IMR-90 (cell line): Measurements from ENCODE around the gene RTL5. TPM values are rescaled to one million over a fixed set of nuclear protein-coding genes. Genes with fewer than 3 reads are reported as not detected.

Experiments used
- ATAC-seq: fragments of 200-7000 bp; cut with Tn5 transposase; 2 replicates; pipeline ENCODE4 v1.9.1; 2020; ENCODE audit warnings: low read depth, mild to moderate bottlenecking, moderate library complexity
- BruUV-seq: library from RNA; stranded (reverse); fragments of 400-500 nt; replicated peaks from 2 replicates; lab custom pipeline; 2021; lab: Mats Ljungman, UMichigan
- CTCF ChIA-PET: fragments of 300-600 bp; formaldehyde crosslinking; extraction: SDS; loops from one replicate; lab custom pipeline; 2021; ENCODE audit warnings: antibody characterized with exemption; lab: Yijun Ruan, JAX
- POLR2A ChIA-PET: fragments of 300-600 bp; sonication (Branson Sonifier 250); formaldehyde crosslinking; loops from one replicate; lab custom pipeline; 2022; ENCODE audit warnings: antibody characterized with exemption; ENCODE audit not compliant: unreplicated experiment; lab: Charles Lee
- DNase-seq: peaks from one replicate; pipeline ENCODE4 v3.0.0; 2013
- H2AFZ ChIP-seq: replicated peaks from 2 replicates; pipeline ENCODE3; 2013; ENCODE audit warnings: low read length, mild to moderate bottlenecking; ENCODE audit not compliant: poor library complexity
- H2AK5ac ChIP-seq: 2 replicates; pipeline ENCODE4 v1.6.1; 2013; ENCODE audit warnings: low read depth, low read length, inconsistent platforms
- H2AK9ac ChIP-seq: replicated peaks from 2 replicates; pipeline ENCODE3; 2013; ENCODE audit warnings: mild to moderate bottlenecking, low read depth, low read length, moderate library complexity; ENCODE audit not compliant: poor library complexity
- H2BK120ac ChIP-seq: 2 replicates; pipeline ENCODE4 v1.6.1; 2013; ENCODE audit warnings: low read depth, low read length, inconsistent platforms
- H2BK15ac ChIP-seq: 3 replicates; pipeline ENCODE4 v1.6.1; 2013; ENCODE audit warnings: low read depth, low read length, inconsistent platforms
- H2BK20ac ChIP-seq: 2 replicates; pipeline ENCODE4 v1.6.1; 2013; ENCODE audit warnings: low read depth, mild to moderate bottlenecking, inconsistent platforms, low read length, moderate library complexity
- H2BK5ac ChIP-seq: 2 replicates; pipeline ENCODE4 v1.6.1; 2013; ENCODE audit warnings: mild to moderate bottlenecking, low read depth, low read length, inconsistent platforms; ENCODE audit not compliant: poor library complexity, severe bottlenecking
- H3K14ac ChIP-seq: replicated peaks from 2 replicates; pipeline ENCODE4 v1.6.1; 2013; ENCODE audit warnings: low read depth, low read length, inconsistent platforms
- H3K18ac ChIP-seq: 2 replicates; pipeline ENCODE4 v1.6.1; 2013; ENCODE audit warnings: low read depth, low read length, control low read depth
- H3K23ac ChIP-seq: 2 replicates; pipeline ENCODE4 v1.6.1; 2013; ENCODE audit warnings: low read depth, low read length, inconsistent platforms
- H3K27ac ChIP-seq: 2 replicates; pipeline ENCODE4 v1.5.1; 2013; ENCODE audit warnings: mild to moderate bottlenecking, control low read depth, low read length; ENCODE audit not compliant: insufficient read depth
- H3K27me3 ChIP-seq: 2 replicates; pipeline ENCODE4 v1.6.1; 2013; ENCODE audit warnings: low read length; ENCODE audit not compliant: control insufficient read depth, insufficient read depth
- H3K36me3 ChIP-seq: 2 replicates; pipeline ENCODE4 v1.6.1; 2013; ENCODE audit warnings: low read length, mixed read lengths; ENCODE audit not compliant: control insufficient read depth, insufficient read depth
- H3K4ac ChIP-seq: 2 replicates; pipeline ENCODE4 v1.6.1; 2013; ENCODE audit warnings: low read depth, low read length, inconsistent platforms
- H3K4me1 ChIP-seq: 2 replicates; pipeline ENCODE4 v1.6.1; 2013; ENCODE audit warnings: low read length, mixed read lengths; ENCODE audit not compliant: control insufficient read depth, insufficient read depth
- H3K4me2 ChIP-seq: 2 replicates; pipeline ENCODE4 v1.6.1; 2013; ENCODE audit warnings: low read depth, mild to moderate bottlenecking, control low read depth, low read length, moderate library complexity
- H3K4me3 ChIP-seq: 2 replicates; pipeline ENCODE4 v1.5.1; 2013; ENCODE audit warnings: low read depth, mild to moderate bottlenecking, control low read depth, low read length, moderate library complexity; ENCODE audit not compliant: insufficient read depth
- H3K56ac ChIP-seq: 2 replicates; pipeline ENCODE4 v1.6.1; 2013; ENCODE audit warnings: low read length, inconsistent platforms; ENCODE audit not compliant: insufficient read depth; ENCODE audit errors: extremely low read depth
- H3K79me1 ChIP-seq, 2 experiments: 2 replicates each; pipeline ENCODE4 v1.6.1; 2013; ENCODE audit warnings: low read length in 2 of 2, inconsistent platforms in 1 of 2, low read depth in 1 of 2
- H3K9ac ChIP-seq: 2 replicates; pipeline ENCODE4 v1.6.1; 2013; ENCODE audit warnings: low read depth, low read length, control low read depth
- H3K9me1 ChIP-seq: 2 replicates; pipeline ENCODE4 v1.6.1; 2013; ENCODE audit warnings: low read length, inconsistent platforms; ENCODE audit not compliant: insufficient read depth
- H3K9me3 ChIP-seq: 2 replicates; pipeline ENCODE4 v1.6.1; 2013; ENCODE audit warnings: low read length; ENCODE audit not compliant: control insufficient read depth, insufficient read depth
- H4K20me1 ChIP-seq: 2 replicates; pipeline ENCODE4 v1.6.1; 2013; ENCODE audit warnings: low read length, inconsistent platforms; ENCODE audit not compliant: insufficient read depth
- H4K5ac ChIP-seq: 2 replicates; pipeline ENCODE4 v1.6.1; 2013; ENCODE audit warnings: mild to moderate bottlenecking, low read depth, low read length, control low read depth
- H4K8ac ChIP-seq, 2 experiments: 2 replicates each; pipeline ENCODE4 v1.6.1; 2013; ENCODE audit warnings: low read depth in 2 of 2, low read length in 2 of 2, control low read depth in 1 of 2, inconsistent platforms in 1 of 2
- H4K91ac ChIP-seq: 2 replicates; pipeline ENCODE4 v1.6.1; 2013; ENCODE audit warnings: low read depth, low read length, inconsistent platforms; ENCODE audit not compliant: insufficient read depth
- BHLHE40 ChIP-seq: fragments of 150-350 bp; IDR thresholded peaks from 2 replicates; pipeline ENCODE4 v1.6.1; 2016; ENCODE audit warnings: mild to moderate bottlenecking, low read depth, low read length
- MAFK ChIP-seq: IDR thresholded peaks from 2 replicates; pipeline ENCODE4 v1.6.1; 2012; ENCODE audit warnings: low read depth, low read length, improper control_type of control experiment
- WGBS, 2 experiments: methylation state at CpG; one replicate each; pipeline versions ENCODE4 v1.1.5 to v1.1.7; 2013; ENCODE audit warnings: missing lambda C conversion rate in 2 of 2; ENCODE audit not compliant: insufficient read length in 1 of 2; ENCODE audit errors: extremely low coverage in 2 of 2; 5-methylcytosine and 5-hydroxymethylcytosine counted together
- dilution Hi-C: fragments of 300-500 bp; cut with HindIII; formaldehyde crosslinking; loops from one replicate; pipeline ENCODE4 v1.14.3; 2018; ENCODE audit warnings: low sequenced_read_pairs; ENCODE audit not compliant: unreplicated experiment
- in situ Hi-C: fragments of 300-500 bp; cut with MboI; formaldehyde crosslinking; loops from 3 replicates; pipeline ENCODE4 v1.14.3; 2019; ENCODE audit warnings: low sequenced_read_pairs, inconsistent platforms, mixed read lengths
- intact Hi-C: fragments of 100-400 bp; cut with micrococcal nuclease; formaldehyde crosslinking; loops from 2 replicates; pipeline ENCODE4 v1.10.0; 2022
- polyA plus RNA-seq, 3 experiments: library from polyadenylated mRNA; depleted of rRNA; stranded (reverse); fragments of >200 nt; gene quantifications; 2 replicates each; pipeline ENCODE4 v1.2.3, GENCODE V29; 2012; ENCODE audit warnings: low replicate concordance in 1 of 3
- total RNA-seq: library from RNA; depleted of rRNA; stranded (reverse); fragments of >200 nt; gene quantifications from 2 replicates; pipeline ENCODE4 v1.2.3, GENCODE V29; 2012

Gene RTL5
- total and polyA plus RNA-seq, 2 of the 4 experiments (the other 2 are of a cell fraction): 0.90 to 2.5 TPM

GRCh38 chrX:72080150-72080549 is 51.6 kb downstream of the RTL5 start:
- H3K4me3 ChIP-seq: no peak overlapping the region
- no peak overlapping the region for H4K5ac ChIP-seq
- intact Hi-C loops (no loop called here), dilution Hi-C loops (no loop called here), in situ Hi-C loops (no loop called here)
- H3K56ac ChIP-seq: no peak overlapping the region
- H2BK5ac ChIP-seq: no peak overlapping the region
- H2BK20ac ChIP-seq: no peak overlapping the region
- no peak overlapping the region for H2AK9ac ChIP-seq
- H3K9me1 ChIP-seq: no peaks in the 10 kb centered on the region
- ChIA-PET CTCF (no interaction called here), POLR2A (no interaction called here)
- no peak overlapping the region for H4K8ac ChIP-seq
- H2AK5ac ChIP-seq: no peak overlapping the region
- H2BK15ac ChIP-seq: no peak overlapping the region
- no peaks in the 10 kb centered on the region for H3K36me3 ChIP-seq
- WGBS, 2 experiments: no CpG with 5 or more reads among the region's 7 CpGs
- H3K23ac ChIP-seq: no peak overlapping the region
- no peaks in the 10 kb centered on the region for H3K4me1 ChIP-seq
- no peak overlapping the region for H2AFZ ChIP-seq
- H3K9me3 ChIP-seq: peaks cover 1% of the 10 kb centered on the region; the same call in 1 of the 2 replicates
- H3K14ac ChIP-seq: no peak overlapping the region
- H3K79me1 ChIP-seq: no peaks in the 10 kb centered on the region
- no peak for TF ChIP-seq MAFK
- no peak for TF ChIP-seq BHLHE40
- ATAC-seq (no peak), DNase-seq (no peak)
- BruUV-seq: no TSS peak
- H3K4me2 ChIP-seq: no peak overlapping the region
- H4K91ac ChIP-seq: no peak overlapping the region
- H2BK120ac ChIP-seq: no peak overlapping the region
- no peak overlapping the region for H3K9ac ChIP-seq
- H4K20me1 ChIP-seq: no peaks in the 10 kb centered on the region
- H3K18ac ChIP-seq: no peak overlapping the region
- H3K27ac ChIP-seq: no peak overlapping the region
- peaks cover 66% of the 10 kb centered on the region for H3K27me3 ChIP-seq
- H3K4ac ChIP-seq: no peak overlapping the region
